A549 treated with GW870086 at 1 μM for 4 hours (cell line): ENCODE measurements around the gene SPATA20. TPM values are rescaled to one million over a fixed set of nuclear protein-coding genes. Genes with fewer than 3 reads are reported as not detected.

Source experiments
- total RNA-seq: library from RNA; stranded (reverse); fragments of 200-300 nt; extraction: Qiagen RNA extraction; gene quantifications from 5 replicates; pipeline ENCODE4 v1.2.3, GENCODE V29; 2022; ENCODE audit warnings: low read depth

The SPATA20 gene
- 68.4 to 89.0 TPM (median 81.4 TPM) in 5 replicates for total RNA-seq

GRCh38 chr17:50547035-50547735, at the start of gene SPATA20:
SPATA20 (plus strand) TSS chr17:50547174; CDS start chr17:50547209, 35 bp downstream.

GRCh38 chr17:50507871-50508572, 39.0 kb upstream of the SPATA20 start, which contains the start of gene MYCBPAP:
MYCBPAP (plus strand) TSS chr17:50508439; CDS start chr17:50508675, 236 bp downstream.

GRCh38 chr17:50532452-50533024, 14.4 kb upstream of the SPATA20 start, which contains the start of gene EPN3:
EPN3 (plus strand) TSS chr17:50532735; CDS start chr17:50536557, 3,822 bp downstream.

GRCh38 chr17:50560185-50560824, 13.3 kb downstream of the SPATA20 start, which contains the start of gene CACNA1G:
CACNA1G (plus strand) TSS chr17:50560715; CDS start chr17:50561460, 745 bp downstream.

Other genes with a start within 250 kb of the SPATA20 start
- gene XYLT2, start 201.0 kb upstream of the SPATA20 start, total RNA-seq: 18.1 to 24.4 TPM (median 22.6 TPM) in 5 replicates
- 135 to 155 TPM (median 143 TPM) in 5 replicates for gene MRPL27, start 174.0 kb upstream of the SPATA20 start, total RNA-seq
- gene EME1, start 173.9 kb upstream of the SPATA20 start, total RNA-seq: 12.7 to 15.9 TPM (median 14.4 TPM) in 5 replicates
- 235 to 249 TPM (median 243 TPM) in 5 replicates for gene LRRC59, start 149.7 kb upstream of the SPATA20 start, total RNA-seq
- gene ACSF2, start 121.0 kb upstream of the SPATA20 start, total RNA-seq: 10.3 to 15.4 TPM (median 13.6 TPM) in 5 replicates
- not detected in 5 replicates for gene CHAD, start 78.3 kb upstream of the SPATA20 start, total RNA-seq
- 26.5 to 36.3 TPM (median 32.8 TPM) in 5 replicates for gene RSAD1, start 68.3 kb upstream of the SPATA20 start, total RNA-seq
- gene MYCBPAP, start 38.7 kb upstream of the SPATA20 start, total RNA-seq: 0.35 to 0.60 TPM (median 0.39 TPM) in 5 replicates
- 0.17 to 0.78 TPM (median 0.23 TPM) in 5 replicates for gene EPN3, start 14.4 kb upstream of the SPATA20 start, total RNA-seq
- 3.4 to 5.3 TPM (median 4.6 TPM) in 5 replicates for gene CACNA1G, start 13.5 kb downstream of the SPATA20 start, total RNA-seq
- 116 to 158 TPM (median 140 TPM) in 5 replicates for gene ABCC3, start 87.7 kb downstream of the SPATA20 start, total RNA-seq
- 50.4 to 53.3 TPM (median 50.9 TPM) in 5 replicates for gene ANKRD40, start 160.7 kb downstream of the SPATA20 start, total RNA-seq
- gene LUC7L3, start 172.4 kb downstream of the SPATA20 start, total RNA-seq: 55.7 to 106 TPM (median 92.9 TPM) in 5 replicates
- not detected in 5 replicates for gene ANKRD40CL, start 220.3 kb downstream of the SPATA20 start, total RNA-seq